ENCODE data around the gene ZNF276. TPM values are rescaled to one million over a fixed set of nuclear protein-coding genes. Genes with fewer than 3 reads are reported as not detected.

ZNF276 gene
- polyA plus RNA-seq, 3 donors = 2.2 to 54.5 (median 3.2) TPM

DNA sequence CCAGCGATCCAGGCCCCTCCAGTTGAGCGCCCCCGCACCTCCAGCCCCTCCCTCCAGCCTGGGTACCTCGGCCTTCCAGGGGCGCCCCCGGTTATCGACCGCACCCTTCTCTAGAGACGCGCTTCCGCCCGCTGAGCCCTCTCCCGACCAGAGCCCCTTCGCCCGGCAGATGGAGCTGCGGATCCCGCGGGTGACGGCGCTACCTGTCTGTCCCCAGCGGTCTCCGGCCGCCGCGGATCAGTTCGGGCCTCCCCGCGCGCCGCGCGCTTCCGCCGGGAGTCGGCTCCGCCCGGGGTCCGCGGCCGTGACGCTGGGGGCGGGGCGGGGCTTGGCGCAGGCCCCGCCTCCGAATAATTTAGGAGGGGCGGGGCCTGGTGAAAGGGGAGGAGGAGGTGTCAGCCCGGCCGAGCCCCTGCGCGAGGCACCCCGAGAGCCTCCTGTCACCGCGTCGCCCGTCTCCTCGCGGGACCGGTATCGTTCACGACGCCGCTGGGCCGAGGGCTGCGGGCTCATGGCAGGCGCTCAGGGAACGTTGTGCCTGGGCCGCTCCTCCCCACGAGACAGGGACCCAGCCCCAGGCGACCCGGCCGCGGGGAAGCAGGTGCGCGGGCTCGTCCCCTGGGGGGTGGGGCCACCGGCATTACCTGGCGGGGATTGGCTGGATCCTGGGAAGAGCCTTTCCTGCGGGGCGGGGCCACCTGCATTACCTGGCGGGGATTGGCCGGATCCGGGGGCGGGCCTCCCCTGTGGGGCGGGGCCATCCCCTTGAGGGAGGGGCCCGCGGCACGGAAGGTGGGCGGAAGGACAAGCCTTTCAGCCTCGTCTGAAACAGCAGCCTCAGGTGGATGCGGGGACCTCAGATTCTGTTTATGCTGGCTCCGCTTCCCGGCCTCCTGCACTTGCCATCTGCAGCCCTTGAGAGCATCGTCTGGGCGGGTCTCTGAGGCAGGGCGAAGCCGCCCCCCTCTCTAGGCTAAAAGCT is 19.6 kb upstream of the ZNF276 start, which contains the start of gene SPATA2L:
Gene SPATA2L (minus strand): TSS at position 281 of the 982 bp plus-strand sequence. CDS start 473 bp downstream, outside the sequence.
- intact Hi-C loops (cut with micrococcal nuclease) = loop anchor here (2.0 to 5.0 kb wide), 3 partner anchors 17 to 171 kb away; partner anchors contain the start of gene TCF25 (in 1 of the 2)
- H4K20me1 ChIP-seq (ENCODE audit: insufficient read depth, low read length) = peaks cover 38% of the 10 kb centered on the region
- peaks cover 25 to 38% of the 10 kb centered on the region in 2 donors for H3K4me1 ChIP-seq (ENCODE audit: control insufficient read depth in 1 of 2, insufficient read depth in 2 of 2, low read length in 2 of 2)
- TF ChIP-seq, protein P1, sequence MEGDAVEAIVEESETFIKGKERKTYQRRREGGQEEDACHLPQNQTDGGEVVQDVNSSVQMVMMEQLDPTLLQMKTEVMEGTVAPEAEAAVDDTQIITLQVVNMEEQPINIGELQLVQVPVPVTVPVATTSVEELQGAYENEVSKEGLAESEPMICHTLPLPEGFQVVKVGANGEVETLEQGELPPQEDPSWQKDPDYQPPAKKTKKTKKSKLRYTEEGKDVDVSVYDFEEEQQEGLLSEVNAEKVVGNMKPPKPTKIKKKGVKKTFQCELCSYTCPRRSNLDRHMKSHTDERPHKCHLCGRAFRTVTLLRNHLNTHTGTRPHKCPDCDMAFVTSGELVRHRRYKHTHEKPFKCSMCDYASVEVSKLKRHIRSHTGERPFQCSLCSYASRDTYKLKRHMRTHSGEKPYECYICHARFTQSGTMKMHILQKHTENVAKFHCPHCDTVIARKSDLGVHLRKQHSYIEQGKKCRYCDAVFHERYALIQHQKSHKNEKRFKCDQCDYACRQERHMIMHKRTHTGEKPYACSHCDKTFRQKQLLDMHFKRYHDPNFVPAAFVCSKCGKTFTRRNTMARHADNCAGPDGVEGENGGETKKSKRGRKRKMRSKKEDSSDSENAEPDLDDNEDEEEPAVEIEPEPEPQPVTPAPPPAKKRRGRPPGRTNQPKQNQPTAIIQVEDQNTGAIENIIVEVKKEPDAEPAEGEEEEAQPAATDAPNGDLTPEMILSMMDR (IDR thresholded peaks at IDR 0.05) = no peak
- peak within 1 kb of the TSS; percentile 83 for H2AFZ ChIP-seq (ENCODE audit: insufficient read depth, low read depth, low read length, poor library complexity, severe bottlenecking)
- Mint-ChIP-seq H3K9me3 (no peaks in the 10 kb centered on the region), H3K4me3 (peak within 1 kb of the TSS; percentile 78 to 85), H3K36me3 (peaks cover 4 to 5% of the 10 kb centered on the region in 2 donors), H3K27me3 (ENCODE audit: low read depth in 3 of 3) (peaks cover 13% of the 10 kb centered on the region in 3 donors), H3K4me1 (peaks cover 19% of the 10 kb centered on the region), H3K27ac (peak within 1 kb of the TSS in 6 of 7 donors; percentile 68 to 92 (median 87))
- H3K4me3 ChIP-seq (replicated peaks in 1 of 3; ENCODE audit: low read depth in 2 of 3, low read length in 3 of 3) = peak within 1 kb of the TSS; percentile 69 to 82 (median 75)
- no peaks in the 10 kb centered on the region for H3K9me3 ChIP-seq (replicated peaks in 1 of 2; ENCODE audit: control insufficient read depth in 1 of 2, insufficient read depth in 1 of 2, low read length in 2 of 2)
- H3K36me3 ChIP-seq (replicated peaks in 1 of 2; ENCODE audit: control insufficient read depth in 1 of 2, insufficient read depth in 2 of 2, low read length in 2 of 2) = peaks cover 4 to 9% of the 10 kb centered on the region in 2 donors
- peak within 1 kb of the TSS; percentile 72 for H3K9ac ChIP-seq (ENCODE audit: insufficient read depth, low read length, poor library complexity, severe bottlenecking)
- WGBS (ENCODE audit: insufficient coverage) = under 1% methylated on average over 81 of the region's 97 CpGs
- H3K79me2 ChIP-seq (ENCODE audit: insufficient read depth, low read length) = peaks cover 4% of the 10 kb centered on the region
- H3K27me3 ChIP-seq (ENCODE audit: control insufficient read depth in 2 of 2, insufficient read depth in 2 of 2, low read length in 2 of 2) = no peaks in the 10 kb centered on the region
- peak within 1 kb of the TSS; percentile 96 for H3K4me2 ChIP-seq (replicated peaks; ENCODE audit: extremely low read depth, low read length, poor library complexity, severe bottlenecking)
- peak within 1 kb of the TSS; percentile 66 to 69 for H3K27ac ChIP-seq (ENCODE audit: low read depth in 1 of 2, low read length in 2 of 2)
- DNase-seq = peak; percentile 86 to 90 (median 89)

DNA sequence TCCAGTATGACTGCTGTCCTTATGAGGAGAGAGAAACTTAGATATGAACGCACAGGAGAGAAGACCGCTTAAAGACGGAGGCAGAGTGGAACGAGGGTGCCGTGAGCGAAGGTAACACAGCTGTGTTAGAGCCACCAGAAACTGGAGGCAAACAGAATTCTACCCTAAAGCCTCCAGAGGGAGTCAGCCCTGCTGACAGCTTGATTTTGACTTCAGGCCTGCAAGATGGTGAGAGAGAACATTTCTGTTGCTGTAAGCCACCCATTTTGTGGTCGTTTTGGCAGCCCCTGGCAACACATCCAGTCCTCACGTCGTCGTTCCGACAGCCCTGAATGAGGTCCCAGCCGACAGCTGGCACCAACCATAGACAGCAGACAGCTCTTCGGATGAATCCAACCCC is 17.1 kb upstream of the ZNF276 start:
- Histone ChIP-seq H3K36me3 (replicated peaks in 1 of 2; ENCODE audit: control insufficient read depth in 1 of 2, insufficient read depth in 2 of 2, low read length in 2 of 2) (peaks cover 6 to 14% of the 10 kb centered on the region in 2 donors), H4K20me1 (ENCODE audit: insufficient read depth, low read length) (peaks cover 12% of the 10 kb centered on the region), H3K79me2 (ENCODE audit: insufficient read depth, low read length) (peaks cover 4% of the 10 kb centered on the region), H3K9me3 (replicated peaks in 1 of 2; ENCODE audit: control insufficient read depth in 1 of 2, insufficient read depth in 1 of 2, low read length in 2 of 2) (no peaks in the 10 kb centered on the region), H3K27me3 (ENCODE audit: control insufficient read depth in 2 of 2, insufficient read depth in 2 of 2, low read length in 2 of 2) (no peaks in the 10 kb centered on the region), H3K4me1 (ENCODE audit: control insufficient read depth in 1 of 2, insufficient read depth in 2 of 2, low read length in 2 of 2) (peaks cover 25 to 38% of the 10 kb centered on the region in 2 donors), H3K9ac (ENCODE audit: insufficient read depth, low read length, poor library complexity, severe bottlenecking) (no peak overlapping the region), H2AFZ (ENCODE audit: insufficient read depth, low read depth, low read length, poor library complexity, severe bottlenecking) (no peak overlapping the region), H3K27ac (ENCODE audit: low read depth in 1 of 2, low read length in 2 of 2) (no peak overlapping the region), H3K4me2 (replicated peaks; ENCODE audit: extremely low read depth, low read length, poor library complexity, severe bottlenecking) (no peak overlapping the region), H3K4me3 (replicated peaks in 1 of 3; ENCODE audit: low read depth in 2 of 3, low read length in 3 of 3) (no peak overlapping the region)
- H3K27ac Mint-ChIP-seq = no peak overlapping the region
- H3K4me3 Mint-ChIP-seq = no peak overlapping the region
- 95% methylated on average over 13 of the region's 13 CpGs for WGBS (ENCODE audit: insufficient coverage)
- TF ChIP-seq, protein P1 (IDR thresholded peaks at IDR 0.05) = no peak
- peaks cover 11 to 14% (median 13%) of the 10 kb centered on the region in 3 donors for H3K27me3 Mint-ChIP-seq (ENCODE audit: low read depth in 3 of 3)
- peaks cover 19% of the 10 kb centered on the region for H3K4me1 Mint-ChIP-seq
- no peaks in the 10 kb centered on the region for H3K9me3 Mint-ChIP-seq
- intact Hi-C loops (cut with micrococcal nuclease) = loop anchor here in 1 of 2 donors (5.0 kb wide), 1 partner anchor 168 kb away; the partner anchor contains the start of gene TCF25
- H3K36me3 Mint-ChIP-seq = peaks cover under 1 to 16% of the 10 kb centered on the region in 2 donors
- DNase-seq = no peak

All from CD14-positive monocyte (primary cell).